ENCODE results near the gene GPR137B.

- TF ChIP-seq CTCF (conservative IDR thresholded peaks at IDR 0.05; ENCODE audit: low read depth, low read length), result no peak
- no peak for TF ChIP-seq POLR2A (IDR thresholded peaks at IDR 0.05; ENCODE audit: low read depth, low read length)
- no peak for TF ChIP-seq RFX5 (IDR thresholded peaks at IDR 0.05; ENCODE audit: low read depth, low read length)
- TF ChIP-seq FOS (IDR thresholded peaks at IDR 0.05; ENCODE audit: low read depth, low read length), result no peak
- no peak for TF ChIP-seq MAFK (IDR thresholded peaks at IDR 0.05; ENCODE audit: low read depth, low read length)
- no peak for TF ChIP-seq MAZ (IDR thresholded peaks at IDR 0.05; ENCODE audit: borderline replicate concordance, low read depth, low read length)
- no peak for TF ChIP-seq MXI1 (IDR thresholded peaks at IDR 0.05; ENCODE audit: borderline replicate concordance, low read depth, low read length)
- no peak for TF ChIP-seq USF2 (IDR thresholded peaks at IDR 0.05; ENCODE audit: low read depth, low read length)
- no peak for TF ChIP-seq CHD1 (IDR thresholded peaks at IDR 0.05; ENCODE audit: low read depth, low read length)
- TF ChIP-seq ELK1 (IDR thresholded peaks at IDR 0.05; ENCODE audit: borderline replicate concordance, low read depth, low read length), result no peak
- TF ChIP-seq SMC3 (IDR thresholded peaks at IDR 0.05; ENCODE audit: low read depth, low read length), result no peak
- no peak for TF ChIP-seq RAD21 (IDR thresholded peaks at IDR 0.05; ENCODE audit: low read length)
Measured at GRCh38 chr1:236167154-236167553, 24.8 kb downstream of the GPR137B start.
